Ovary (tissue), 3 donors: ENCODE results near the gene NKAIN4.

Source experiments
- POLR2A ChIP-seq: fragments of 450-650 bp; IDR thresholded peaks from one replicate; pipeline ENCODE4 v1.6.1; 2017; ENCODE audit warnings: antibody characterized with exemption, mild to moderate bottlenecking, moderate library complexity
- TF ChIP-seq, protein P1 (sequence below), 3 donors: fragments of 450-650 bp in 2 of 3; fragments of 200-600 bp in 1 of 3; IDR thresholded peaks; one replicate each; pipeline versions ENCODE4 v1.5.1 to v1.8.0; 2016 to 2022; ENCODE audit warnings: antibody characterized with exemption in 3 of 3, mild to moderate bottlenecking in 1 of 3
- donor health status: DM: no; HTN: no; CAD: no.

GRCh38 chr20:63288581-63289251 lies 34.5 kb upstream of the NKAIN4 start:
- TF ChIP-seq, protein P1, sequence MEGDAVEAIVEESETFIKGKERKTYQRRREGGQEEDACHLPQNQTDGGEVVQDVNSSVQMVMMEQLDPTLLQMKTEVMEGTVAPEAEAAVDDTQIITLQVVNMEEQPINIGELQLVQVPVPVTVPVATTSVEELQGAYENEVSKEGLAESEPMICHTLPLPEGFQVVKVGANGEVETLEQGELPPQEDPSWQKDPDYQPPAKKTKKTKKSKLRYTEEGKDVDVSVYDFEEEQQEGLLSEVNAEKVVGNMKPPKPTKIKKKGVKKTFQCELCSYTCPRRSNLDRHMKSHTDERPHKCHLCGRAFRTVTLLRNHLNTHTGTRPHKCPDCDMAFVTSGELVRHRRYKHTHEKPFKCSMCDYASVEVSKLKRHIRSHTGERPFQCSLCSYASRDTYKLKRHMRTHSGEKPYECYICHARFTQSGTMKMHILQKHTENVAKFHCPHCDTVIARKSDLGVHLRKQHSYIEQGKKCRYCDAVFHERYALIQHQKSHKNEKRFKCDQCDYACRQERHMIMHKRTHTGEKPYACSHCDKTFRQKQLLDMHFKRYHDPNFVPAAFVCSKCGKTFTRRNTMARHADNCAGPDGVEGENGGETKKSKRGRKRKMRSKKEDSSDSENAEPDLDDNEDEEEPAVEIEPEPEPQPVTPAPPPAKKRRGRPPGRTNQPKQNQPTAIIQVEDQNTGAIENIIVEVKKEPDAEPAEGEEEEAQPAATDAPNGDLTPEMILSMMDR (IDR thresholded peaks at IDR 0.05): no peak
- no peak for TF ChIP-seq POLR2A
